Subcutaneous adipose tissue (tissue), 4 donors: Measurements from ENCODE around the gene ME2. TPM values are rescaled to one million over a fixed set of nuclear protein-coding genes. Genes with fewer than 3 reads are reported as not detected.

Experiments
- total RNA-seq, 4 donors: library from RNA; depleted of rRNA; stranded (reverse); fragments of >200 nt; gene quantifications; one replicate each; pipeline ENCODE4 v1.1.0, GENCODE V29; 2016
- TF ChIP-seq, protein P1 (sequence below): fragments of 450-650 bp; IDR thresholded peaks from one replicate; pipeline ENCODE4 v1.5.1; 2016; ENCODE audit warnings: low read depth, mild to moderate bottlenecking, control low read depth, antibody characterized with exemption, moderate library complexity

ME2 gene
- total RNA-seq, 4 donors from 2014 or later: 35.4 to 79.2 (median 55.1) TPM

DNA sequence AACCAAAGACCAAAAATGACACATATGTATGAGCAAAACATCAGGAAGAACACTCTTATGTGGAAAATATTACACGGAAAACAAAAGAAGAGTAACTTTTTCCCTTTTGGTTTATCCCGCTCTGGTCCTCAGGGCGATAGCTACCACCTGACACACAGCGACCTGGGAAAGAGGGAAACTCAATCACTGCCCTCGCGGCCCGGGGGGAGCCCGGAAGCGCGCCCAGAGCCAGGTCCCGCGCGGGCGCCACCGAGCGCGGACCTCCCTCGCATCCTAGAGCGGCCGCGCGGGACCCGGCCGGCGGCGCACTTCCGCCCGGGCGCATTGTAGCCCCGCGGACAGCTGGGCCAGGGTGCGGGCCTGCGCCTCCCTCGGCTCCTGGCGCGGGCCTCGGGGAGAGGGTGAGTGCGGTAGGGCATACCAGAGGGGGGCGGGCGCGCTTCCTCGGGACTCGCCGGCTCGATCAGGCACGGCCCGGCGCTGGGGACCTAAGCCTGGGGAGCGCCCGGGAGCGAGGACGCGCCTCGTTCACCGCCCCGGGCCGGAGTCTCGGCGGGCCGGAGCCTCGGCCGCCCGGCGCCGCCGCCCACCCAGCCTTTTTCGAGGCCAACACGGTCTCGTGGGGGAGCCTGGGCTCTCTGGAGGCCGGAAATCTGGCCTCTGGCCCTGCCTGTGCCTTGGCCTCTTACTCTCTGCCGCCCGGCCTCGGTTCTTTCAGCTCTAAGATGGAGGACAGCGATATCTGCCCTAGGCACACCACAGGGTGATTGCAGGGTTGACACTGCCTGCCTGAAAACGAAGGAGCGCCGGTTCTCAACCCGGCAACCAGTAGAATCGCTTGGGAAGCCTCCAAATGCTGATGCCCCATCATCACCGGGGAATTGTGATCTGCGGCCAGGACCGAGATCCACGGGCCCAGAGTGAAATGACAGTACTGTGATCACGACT lies 89.1 kb downstream of the ME2 start, which contains the start of gene ELAC1:
Gene ELAC1, plus strand, starts transcription at position 327 of the 948 bp plus-strand sequence. CDS start 6,365 bp downstream, outside the sequence.
- TF ChIP-seq, protein P1, sequence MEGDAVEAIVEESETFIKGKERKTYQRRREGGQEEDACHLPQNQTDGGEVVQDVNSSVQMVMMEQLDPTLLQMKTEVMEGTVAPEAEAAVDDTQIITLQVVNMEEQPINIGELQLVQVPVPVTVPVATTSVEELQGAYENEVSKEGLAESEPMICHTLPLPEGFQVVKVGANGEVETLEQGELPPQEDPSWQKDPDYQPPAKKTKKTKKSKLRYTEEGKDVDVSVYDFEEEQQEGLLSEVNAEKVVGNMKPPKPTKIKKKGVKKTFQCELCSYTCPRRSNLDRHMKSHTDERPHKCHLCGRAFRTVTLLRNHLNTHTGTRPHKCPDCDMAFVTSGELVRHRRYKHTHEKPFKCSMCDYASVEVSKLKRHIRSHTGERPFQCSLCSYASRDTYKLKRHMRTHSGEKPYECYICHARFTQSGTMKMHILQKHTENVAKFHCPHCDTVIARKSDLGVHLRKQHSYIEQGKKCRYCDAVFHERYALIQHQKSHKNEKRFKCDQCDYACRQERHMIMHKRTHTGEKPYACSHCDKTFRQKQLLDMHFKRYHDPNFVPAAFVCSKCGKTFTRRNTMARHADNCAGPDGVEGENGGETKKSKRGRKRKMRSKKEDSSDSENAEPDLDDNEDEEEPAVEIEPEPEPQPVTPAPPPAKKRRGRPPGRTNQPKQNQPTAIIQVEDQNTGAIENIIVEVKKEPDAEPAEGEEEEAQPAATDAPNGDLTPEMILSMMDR: no peak

DNA sequence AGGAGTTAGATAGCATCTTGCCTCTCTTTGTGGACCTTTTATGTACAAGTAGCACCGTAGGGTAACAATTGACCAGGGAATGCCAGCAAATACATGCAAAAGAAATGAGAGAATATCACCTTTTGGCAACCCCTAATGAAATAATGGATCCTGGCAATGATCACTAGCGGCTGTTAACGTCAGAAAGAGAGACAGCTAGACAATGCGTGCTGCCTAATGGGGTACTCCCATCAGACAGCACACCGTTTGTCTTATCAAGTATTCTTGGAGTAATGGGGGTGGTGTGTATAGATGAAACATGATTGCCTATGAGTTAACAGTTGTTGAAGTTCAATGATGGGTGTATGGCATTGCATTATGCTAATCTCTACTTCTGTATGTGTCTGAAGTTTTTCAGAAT lies 90.5 kb downstream of the ME2 start:
- TF ChIP-seq, protein P1: no peak

DNA sequence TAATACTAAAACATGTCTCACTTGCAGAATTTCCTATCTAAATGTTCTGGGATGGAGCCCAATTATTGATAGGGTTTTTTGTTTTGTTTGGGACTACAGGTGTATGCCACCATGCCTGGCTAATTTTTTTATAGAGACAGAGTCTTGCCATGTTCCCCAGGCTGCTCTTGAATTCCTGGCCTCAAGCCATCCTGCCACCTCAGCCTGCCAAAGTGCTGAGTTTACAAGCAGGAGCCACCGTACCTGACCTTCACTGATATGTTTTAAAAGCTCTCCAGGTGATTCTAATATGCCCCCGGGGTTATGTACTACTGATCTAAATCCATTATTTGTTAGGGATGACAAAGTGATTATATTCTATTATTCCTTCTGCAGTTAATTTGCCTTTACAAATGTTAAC lies 91.1 kb downstream of the ME2 start:
- TF ChIP-seq, protein P1: no peak

DNA sequence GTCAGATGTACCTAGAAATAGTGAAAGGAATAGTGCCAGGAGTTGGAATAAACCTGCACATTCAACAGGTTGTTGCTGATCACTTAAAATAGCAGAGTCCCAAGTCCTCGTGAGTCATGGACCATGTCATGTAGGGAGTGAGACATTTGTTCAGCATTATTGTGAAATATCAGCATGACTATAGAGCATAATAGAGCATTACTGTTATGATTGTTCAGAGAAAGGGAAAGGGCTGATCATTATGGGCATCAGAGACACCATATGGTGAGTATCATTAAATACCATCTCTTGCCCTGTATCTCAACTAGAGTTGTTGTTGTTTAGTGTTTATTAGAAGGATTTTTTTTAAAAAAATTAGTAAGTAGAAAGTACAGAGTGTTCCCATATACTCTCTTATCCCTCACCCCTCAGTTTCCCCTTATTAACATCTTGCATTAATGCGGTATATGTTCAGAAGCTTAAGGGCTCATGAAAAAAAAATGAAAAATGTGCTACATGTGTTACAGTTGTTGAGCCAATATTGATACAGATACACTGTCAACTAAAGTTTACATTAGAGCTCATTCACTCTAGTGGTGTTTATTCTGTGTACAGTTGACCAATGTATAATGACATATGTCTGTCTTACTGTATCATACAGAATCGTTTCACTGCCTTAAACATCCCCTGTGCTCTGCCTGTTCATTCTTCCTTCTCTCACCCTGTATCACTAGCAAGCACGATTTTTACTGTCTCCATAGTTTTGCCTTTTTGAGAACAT lies 94.6 kb downstream of the ME2 start:
- TF ChIP-seq, protein P1: no peak

DNA sequence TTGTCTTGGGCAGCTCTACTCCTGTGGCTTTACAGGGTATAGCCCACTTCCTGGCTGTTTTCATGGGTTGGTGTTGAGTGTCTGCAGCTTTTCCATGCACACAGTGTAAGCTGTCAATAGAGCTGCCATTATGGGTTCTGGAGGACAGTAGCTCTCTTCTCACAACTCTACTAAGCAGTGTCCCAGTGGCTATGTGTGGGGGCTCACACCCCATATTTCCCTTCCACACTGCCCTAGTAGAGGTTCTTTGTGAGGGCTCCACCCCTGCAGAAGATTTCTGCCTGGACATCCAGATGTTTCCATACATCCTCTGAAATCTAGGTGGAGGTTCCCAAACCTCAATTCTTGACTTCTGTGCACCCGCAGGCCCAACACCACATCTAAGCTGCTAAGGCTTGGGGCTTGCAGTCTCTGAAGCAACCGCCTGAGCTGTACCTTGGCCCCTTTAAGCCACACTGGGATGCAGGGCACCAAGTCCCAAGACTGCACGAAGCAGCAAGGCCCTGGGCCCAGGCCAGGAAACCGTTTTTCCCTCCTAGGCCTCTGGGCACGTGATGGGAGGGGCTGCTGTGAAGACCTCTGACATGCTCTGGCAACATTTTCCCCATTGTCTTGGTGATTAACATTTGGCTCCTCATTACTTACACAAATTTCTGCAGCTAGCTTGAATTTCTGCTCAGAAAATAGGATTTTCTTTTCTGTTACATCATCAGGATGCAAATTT lies 98.3 kb downstream of the ME2 start:
- TF ChIP-seq, protein P1: no peak

DNA sequence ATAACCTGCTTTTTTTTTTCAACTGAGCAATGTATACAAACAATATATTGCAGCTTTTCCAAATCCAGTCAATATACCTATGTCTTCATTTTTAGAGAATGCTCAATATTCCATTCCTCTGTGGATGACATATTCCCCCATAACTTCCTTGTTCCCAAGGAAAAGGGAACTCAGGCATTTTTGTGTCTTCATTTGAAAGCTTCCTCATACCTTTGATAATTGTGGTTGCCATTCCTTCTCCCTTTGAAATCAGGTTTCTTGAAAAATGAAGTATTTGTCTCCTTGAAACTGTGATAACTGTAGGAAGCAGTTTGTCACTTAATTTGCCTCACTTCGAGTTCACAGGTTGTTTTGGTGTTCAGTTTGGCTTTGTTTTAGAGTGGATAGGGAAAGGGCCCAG lies 102.5 kb downstream of the ME2 start:
- TF ChIP-seq, protein P1: no peak
